ENCODE data around the gene ARID5B. TPM values are rescaled to one million over a fixed set of nuclear protein-coding genes. Genes with fewer than 3 reads are reported as not detected.

The ARID5B gene
- total and polyA plus RNA-seq, 2 of the 4 experiments (the other 2 are of a cell fraction), result 41.0 to 125 TPM

- intact Hi-C loops (cut with micrococcal nuclease) (loop anchor here (1.0 to 10.0 kb wide), 10 partner anchors 63 to 1083 kb away; partner anchors contain the start of gene TMEM26), in situ Hi-C loops (cut with MboI; ENCODE audit: low sequenced_read_pairs) (loop anchor here (5.0 to 10.0 kb wide), 2 partner anchors 152 to 335 kb away; no protein-coding TSS in a partner anchor), dilution Hi-C loops (cut with HindIII; ENCODE audit: low sequenced_read_pairs, unreplicated experiment) (no loop called here)
- no peaks in the 10 kb centered on the region; the same call in 1 of the 2 replicates for H3K36me3 ChIP-seq (ENCODE audit: control insufficient read depth, insufficient read depth, low read length)
- no peak for TF ChIP-seq RCOR1 (IDR thresholded peaks at IDR 0.05; ENCODE audit: insufficient replicate concordance, low read length)
- no peak for TF ChIP-seq CHD1 (IDR thresholded peaks at IDR 0.05; ENCODE audit: low read depth, low read length)
- peak; percentile 97 for TF ChIP-seq CEBPB (IDR thresholded peaks at IDR 0.05; ENCODE audit: low read depth, low read length)
- H2BK5ac ChIP-seq (ENCODE audit: low read depth, low read length, poor library complexity, severe bottlenecking), result peak overlapping the region; percentile 98
- peak overlapping the region; percentile 60 for H2AFZ ChIP-seq (replicated peaks; ENCODE audit: low read length, poor library complexity)
- H2AK5ac ChIP-seq (ENCODE audit: low read depth, low read length), result peak overlapping the region; percentile 68; the same call in 1 of the 2 replicates
- ChIA-PET POLR2A (ENCODE audit: unreplicated experiment) (interaction anchor here (0.6 to 1.0 kb wide), 2 partner anchors 85 to 345 kb away, joined by 4 to 5 read pairs; no protein-coding TSS in a partner anchor), CTCF (interaction anchor here (0.6 to 1.7 kb wide), 4 partner anchors 9 to 167 kb away, joined by 3 to 6 read pairs (median 4); no protein-coding TSS in a partner anchor)
- H3K9me3 ChIP-seq (ENCODE audit: control insufficient read depth, insufficient read depth, low read length), result no peaks in the 10 kb centered on the region
- DNase-seq (peak; percentile 79), ATAC-seq (ENCODE audit: low read depth) (peak; percentile 3)
- H3K14ac ChIP-seq (replicated peaks; ENCODE audit: low read depth, low read length), result peak overlapping the region; percentile 93
- H3K4ac ChIP-seq (ENCODE audit: low read depth, low read length), result peak overlapping the region; percentile 92
- WGBS, 2 experiments (ENCODE audit: extremely low coverage in 2 of 2, insufficient read length in 1 of 2), result no CpG with 5 or more reads among the region's 25 CpGs
- H2AK9ac ChIP-seq (replicated peaks; ENCODE audit: low read depth, low read length, poor library complexity), result no peak overlapping the region
- peak overlapping the region; percentile 60 for H3K4me3 ChIP-seq (ENCODE audit: insufficient read depth, low read depth, low read length)
- H4K5ac ChIP-seq (ENCODE audit: low read depth, low read length), result peak overlapping the region; percentile 75; the same call in 1 of the 2 replicates
- H4K91ac ChIP-seq (ENCODE audit: insufficient read depth, low read depth, low read length), result peak overlapping the region; percentile 86
- H4K20me1 ChIP-seq (ENCODE audit: insufficient read depth, low read length), result peaks cover 10% of the 10 kb centered on the region; the same call in 1 of the 2 replicates
- peak overlapping the region; percentile 96 for H2BK20ac ChIP-seq (ENCODE audit: low read depth, low read length)
- H3K4me1 ChIP-seq (ENCODE audit: control insufficient read depth, insufficient read depth, low read length), result peaks cover 12% of the 10 kb centered on the region
- H4K8ac ChIP-seq (ENCODE audit: low read depth in 2 of 2, low read length in 2 of 2), result peak overlapping the region in 1 of 2 experiments; percentile 92; a peak in 2 of 4 replicates
- H3K27me3 ChIP-seq (ENCODE audit: control insufficient read depth, insufficient read depth, low read length), result no peaks in the 10 kb centered on the region
- H3K4me2 ChIP-seq (ENCODE audit: low read depth, low read length), result peak overlapping the region; percentile 99
- H2BK15ac ChIP-seq (ENCODE audit: low read depth, low read length), result peak overlapping the region; percentile 72; the same call in 1 of the 3 replicates
- peaks cover 4 to 17% of the 10 kb centered on the region in 2 experiments; a peak in 3 of 4 replicates for H3K79me1 ChIP-seq (ENCODE audit: low read depth in 1 of 2, low read length in 2 of 2)
- H3K27ac ChIP-seq (ENCODE audit: insufficient read depth, low read length), result peak overlapping the region; percentile 99
- peak overlapping the region; percentile 86 for H3K18ac ChIP-seq (ENCODE audit: low read depth, low read length)
- BruUV-seq (replicated peaks), result no TSS peak
- peak overlapping the region; percentile 96 for H3K56ac ChIP-seq (ENCODE audit: extremely low read depth, insufficient read depth, low read length)
- H3K9me1 ChIP-seq (ENCODE audit: insufficient read depth, low read length), result peaks cover 4% of the 10 kb centered on the region; the same call in 1 of the 2 replicates
- H2BK120ac ChIP-seq (ENCODE audit: low read depth, low read length), result peak overlapping the region; percentile 95
- peak overlapping the region; percentile 96 for H3K23ac ChIP-seq (ENCODE audit: low read depth, low read length)
- H3K9ac ChIP-seq (ENCODE audit: low read depth, low read length), result peak overlapping the region; percentile 73
These were observed 1.3 kb upstream of the ARID5B start for GRCh38 chr10:61899997-61900828.
